OCI-LY3 (cell line): Measurements from ENCODE around the gene ANKRD10.
"Not testable (repeated sequence)": the region's sequence is repeated elsewhere in the genome, so short reads cannot be mapped to it uniquely, and the experiment has no call there.

Experiments used
- EZH2phosphoT487 ChIP-seq: fragments of 200-600 bp; shearing (Covaris generic); IDR thresholded peaks from 2 replicates; pipeline ENCODE4 v1.6.1; 2018; ENCODE audit warnings: antibody characterized with exemption, mixed run types, low read depth
- TF ChIP-seq, protein P1 (sequence below): fragments of 200-600, 300-600 bp; sonication (generic); IDR thresholded peaks from 2 replicates; pipeline ENCODE4 v1.5.1; 2014; ENCODE audit warnings: antibody characterized with exemption, low read length, low read depth

DNA sequence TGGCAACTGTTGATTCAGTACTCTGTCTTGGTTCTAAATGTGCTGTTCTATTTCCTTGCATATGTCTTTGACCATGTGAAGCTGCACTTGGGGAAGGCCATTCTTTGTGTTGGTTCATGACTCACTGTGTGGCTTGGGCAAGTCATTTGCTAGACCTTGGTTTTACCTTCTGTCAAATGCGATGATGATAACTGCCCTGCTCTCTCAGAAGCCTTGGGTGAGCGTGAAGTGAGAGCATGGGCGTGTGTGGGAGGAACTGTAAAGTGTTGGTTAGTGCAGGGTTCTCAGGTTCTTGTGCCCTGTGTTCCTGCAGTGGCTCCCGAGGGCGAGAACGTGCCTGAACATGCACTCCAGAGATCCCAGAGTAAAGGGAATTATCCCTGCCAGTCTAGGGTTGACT is 37.3 kb upstream of the ANKRD10 start:
- TF ChIP-seq, protein P1, sequence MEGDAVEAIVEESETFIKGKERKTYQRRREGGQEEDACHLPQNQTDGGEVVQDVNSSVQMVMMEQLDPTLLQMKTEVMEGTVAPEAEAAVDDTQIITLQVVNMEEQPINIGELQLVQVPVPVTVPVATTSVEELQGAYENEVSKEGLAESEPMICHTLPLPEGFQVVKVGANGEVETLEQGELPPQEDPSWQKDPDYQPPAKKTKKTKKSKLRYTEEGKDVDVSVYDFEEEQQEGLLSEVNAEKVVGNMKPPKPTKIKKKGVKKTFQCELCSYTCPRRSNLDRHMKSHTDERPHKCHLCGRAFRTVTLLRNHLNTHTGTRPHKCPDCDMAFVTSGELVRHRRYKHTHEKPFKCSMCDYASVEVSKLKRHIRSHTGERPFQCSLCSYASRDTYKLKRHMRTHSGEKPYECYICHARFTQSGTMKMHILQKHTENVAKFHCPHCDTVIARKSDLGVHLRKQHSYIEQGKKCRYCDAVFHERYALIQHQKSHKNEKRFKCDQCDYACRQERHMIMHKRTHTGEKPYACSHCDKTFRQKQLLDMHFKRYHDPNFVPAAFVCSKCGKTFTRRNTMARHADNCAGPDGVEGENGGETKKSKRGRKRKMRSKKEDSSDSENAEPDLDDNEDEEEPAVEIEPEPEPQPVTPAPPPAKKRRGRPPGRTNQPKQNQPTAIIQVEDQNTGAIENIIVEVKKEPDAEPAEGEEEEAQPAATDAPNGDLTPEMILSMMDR = not testable (repeated sequence)
- not testable (repeated sequence) for TF ChIP-seq EZH2phosphoT487
